HepG2 (cell line): Measurements from ENCODE around the gene LAMA5. TPM values are rescaled to one million over a fixed set of nuclear protein-coding genes. Genes with fewer than 3 reads are reported as not detected.
A peak's percentile ranks its signal among the peaks of the same experiment; 100 is the strongest.

Experiments used
- AKNA ChIP-seq: sonication (generic); formaldehyde crosslinking; IDR thresholded peaks from 2 replicates; pipeline ENCODE4 v1.4.0; 2020; ENCODE audit warnings: missing genetic modification reagents, borderline replicate concordance
- BORCS8-MEF2B ChIP-seq: sonication (generic); formaldehyde crosslinking; IDR thresholded peaks from 2 replicates; pipeline ENCODE4 v1.8.0; 2022; ENCODE audit warnings: mild to moderate bottlenecking, missing genetic modification reagents
- BRF2 ChIP-seq: sonication (generic); formaldehyde crosslinking; IDR thresholded peaks from 2 replicates; pipeline ENCODE4 v1.8.1; 2022; ENCODE audit warnings: mild to moderate bottlenecking, missing genetic modification reagents
- FOXO4 ChIP-seq: sonication (generic); formaldehyde crosslinking; conservative IDR thresholded peaks from 2 replicates; pipeline ENCODE4 v1.8.1; 2023; ENCODE audit warnings: missing genetic modification reagents
- GTF2F1 ChIP-seq: fragments of 150-350 bp; IDR thresholded peaks from 2 replicates; pipeline ENCODE4 v1.6.1; 2014; ENCODE audit warnings: low read length
- HDAC1 ChIP-seq: sonication (generic); formaldehyde crosslinking; IDR thresholded peaks from 2 replicates; pipeline ENCODE4 v1.5.1; 2020; ENCODE audit warnings: mild to moderate bottlenecking, missing genetic modification reagents
- HINFP ChIP-seq: sonication (generic); formaldehyde crosslinking; IDR thresholded peaks from 2 replicates; pipeline ENCODE4 v1.4.0; 2020; ENCODE audit warnings: low read depth, mild to moderate bottlenecking, missing genetic modification reagents
- MAFG ChIP-seq: sonication (generic); formaldehyde crosslinking; IDR thresholded peaks from 2 replicates; pipeline ENCODE4 v1.5.1; 2020; ENCODE audit warnings: mild to moderate bottlenecking, missing genetic modification reagents
- PPARG ChIP-seq: conservative IDR thresholded peaks from 2 replicates; pipeline ENCODE4 v1.6.1; 2016; ENCODE audit warnings: missing biosample characterization, missing genetic modification reagents
- SP4 ChIP-seq: sonication (generic); formaldehyde crosslinking; IDR thresholded peaks from 2 replicates; pipeline ENCODE4 v1.8.1; 2023; ENCODE audit warnings: mild to moderate bottlenecking, missing genetic modification reagents
- TGIF2 ChIP-seq: IDR thresholded peaks from 2 replicates; pipeline ENCODE4 v1.6.1; 2016; ENCODE audit warnings: control low read depth, missing compliant biosample characterization
- TOPORS ChIP-seq: sonication (generic); formaldehyde crosslinking; IDR thresholded peaks from 2 replicates; pipeline ENCODE4 v1.8.0; 2023; ENCODE audit warnings: mild to moderate bottlenecking, missing genetic modification reagents
- ZFP1 ChIP-seq: IDR thresholded peaks from 2 replicates; pipeline ENCODE4 v1.6.1; 2016
- ZNF18 ChIP-seq: sonication (generic); formaldehyde crosslinking; IDR thresholded peaks from 2 replicates; pipeline ENCODE4 v1.8.0; 2022; ENCODE audit warnings: mild to moderate bottlenecking, missing genetic modification reagents; ENCODE audit not compliant: insufficient replicate concordance
- ZNF251 ChIP-seq: sonication (generic); formaldehyde crosslinking; IDR thresholded peaks from 2 replicates; pipeline ENCODE4 v1.9.0; 2021; ENCODE audit warnings: mild to moderate bottlenecking, missing genetic modification reagents
- ZSCAN20 ChIP-seq: sonication (generic); formaldehyde crosslinking; IDR thresholded peaks from 2 replicates; pipeline ENCODE4 v1.4.0; 2020; ENCODE audit warnings: missing genetic modification reagents, mild to moderate bottlenecking, borderline replicate concordance
- polyA plus RNA-seq, 8 experiments: library from polyadenylated mRNA; depleted of rRNA in 3 of 8; stranded (reverse) in 7 of 8; unstranded in 1 of 8; fragments of >200 nt; fragmentation: Illumina TruSeq in 4 of 8; extraction: Trizol in 4 of 8; gene quantifications; 2 replicates each; pipeline versions ENCODE4 v1.2.1 to v1.2.3, GENCODE V29; 2011 to 2016; ENCODE audit warnings: low read depth in 4 of 8, missing spikeins in 1 of 8, mixed read lengths in 1 of 8; ENCODE audit not compliant: insufficient read depth in 1 of 8
- total RNA-seq, 5 experiments: library from RNA; depleted of rRNA; stranded (reverse); fragments of >200 nt; fragmentation: Illumina TruSeq; extraction: Trizol; gene quantifications; 2 replicates each; pipeline ENCODE4 v1.2.3, GENCODE V29; 2016; ENCODE audit warnings: low read depth in 1 of 5

Gene LAMA5
- total and polyA plus RNA-seq, 2 of the 13 experiments (the other 11 are each of a cell fraction or from before 2014, with no cell fraction given) = 21.0 to 44.7 TPM

GRCh38 chr20:62386383-62387218 is 19.5 kb upstream of the LAMA5 start, which contains the start of gene RPS21 (continued):
- TF ChIP-seq HINFP (CRISPR knock-in tag) = peak; percentile 47
- peak; percentile 93 for TF ChIP-seq TOPORS (CRISPR knock-in tag)
- no peak for TF ChIP-seq TGIF2 (CRISPR knock-in tag)
- TF ChIP-seq GTF2F1 = peak; percentile 48
- no peak for TF ChIP-seq BRF2 (CRISPR knock-in tag)
- TF ChIP-seq ZNF251 (CRISPR knock-in tag) = 0 out of 2 replicates have a peak, but pooled peaks have one; percentile 95
- no peak; the same call in 1 of the 2 replicates for TF ChIP-seq PPARG (CRISPR knock-in tag)
- TF ChIP-seq AKNA = no peak; the same call in 1 of the 2 replicates
- TF ChIP-seq ZSCAN20 = peak; percentile 82; the same call in 1 of the 2 replicates
- TF ChIP-seq SP4 (CRISPR knock-in tag) = peak; percentile 94
- peak; percentile 97 for TF ChIP-seq HDAC1 (CRISPR knock-in tag)
- no peak for TF ChIP-seq FOXO4 (CRISPR knock-in tag)
- TF ChIP-seq BORCS8-MEF2B = peak; percentile 91
- peak; percentile 70 for TF ChIP-seq MAFG (CRISPR knock-in tag)
- TF ChIP-seq ZFP1 = peak; percentile 64; the same call in 1 of the 2 replicates
- TF ChIP-seq ZNF18 (CRISPR knock-in tag) = peak; percentile 82
